SK-N-MC (cell line): Measurements from ENCODE around the gene ABCG1.

Source experiments
- DNase-seq: peaks from one replicate; pipeline ENCODE4 v3.0.0-alpha.2; 2011; ENCODE audit warnings: low read depth, low spot score
- H3K27ac ChIP-seq: fragments of 200-600 bp; sonication (generic); 2 replicates; pipeline ENCODE4 v1.5.1; 2016; ENCODE audit warnings: mixed run types
- H3K36me3 ChIP-seq: fragments of 200-600 bp; sonication (generic); 2 replicates; pipeline ENCODE4 v1.6.1; 2017; ENCODE audit warnings: antibody characterized with exemption, low read length, mixed read lengths; ENCODE audit not compliant: insufficient read depth
- H3K4me3 ChIP-seq: fragments of 200-600 bp; sonication (generic); 2 replicates; pipeline ENCODE4 v1.5.1; 2016
- H3K9ac ChIP-seq: fragments of 200-600 bp; sonication (generic); 2 replicates; pipeline ENCODE4 v1.8.0; 2017; ENCODE audit warnings: mixed run types, mixed read lengths; ENCODE audit not compliant: insufficient read length
- H3K9me3 ChIP-seq: fragments of 200-600 bp; sonication (generic); 2 replicates; pipeline ENCODE4 v1.6.1; 2017; ENCODE audit warnings: low read depth, mild to moderate bottlenecking, antibody characterized with exemption, low read length, moderate library complexity, mixed read lengths
- EZH2 ChIP-seq: fragments of 200-600 bp; sonication (generic); IDR thresholded peaks from one replicate; pipeline ENCODE4 v1.6.1; 2017; ENCODE audit warnings: antibody characterized with exemption
- FOXP2 ChIP-seq: optimal IDR thresholded peaks from 2 replicates; pipeline ENCODE3; 2011; ENCODE audit warnings: mild to moderate bottlenecking, moderate library complexity; ENCODE audit not compliant: insufficient read depth; ENCODE audit errors: extremely low read length, control extremely low read depth
- POLR2AphosphoS5 ChIP-seq: IDR thresholded peaks from 2 replicates; pipeline ENCODE4 v1.6.1; 2012; ENCODE audit warnings: mild to moderate bottlenecking, low read depth, low read length, borderline replicate concordance

Gene ABCG1

DNA sequence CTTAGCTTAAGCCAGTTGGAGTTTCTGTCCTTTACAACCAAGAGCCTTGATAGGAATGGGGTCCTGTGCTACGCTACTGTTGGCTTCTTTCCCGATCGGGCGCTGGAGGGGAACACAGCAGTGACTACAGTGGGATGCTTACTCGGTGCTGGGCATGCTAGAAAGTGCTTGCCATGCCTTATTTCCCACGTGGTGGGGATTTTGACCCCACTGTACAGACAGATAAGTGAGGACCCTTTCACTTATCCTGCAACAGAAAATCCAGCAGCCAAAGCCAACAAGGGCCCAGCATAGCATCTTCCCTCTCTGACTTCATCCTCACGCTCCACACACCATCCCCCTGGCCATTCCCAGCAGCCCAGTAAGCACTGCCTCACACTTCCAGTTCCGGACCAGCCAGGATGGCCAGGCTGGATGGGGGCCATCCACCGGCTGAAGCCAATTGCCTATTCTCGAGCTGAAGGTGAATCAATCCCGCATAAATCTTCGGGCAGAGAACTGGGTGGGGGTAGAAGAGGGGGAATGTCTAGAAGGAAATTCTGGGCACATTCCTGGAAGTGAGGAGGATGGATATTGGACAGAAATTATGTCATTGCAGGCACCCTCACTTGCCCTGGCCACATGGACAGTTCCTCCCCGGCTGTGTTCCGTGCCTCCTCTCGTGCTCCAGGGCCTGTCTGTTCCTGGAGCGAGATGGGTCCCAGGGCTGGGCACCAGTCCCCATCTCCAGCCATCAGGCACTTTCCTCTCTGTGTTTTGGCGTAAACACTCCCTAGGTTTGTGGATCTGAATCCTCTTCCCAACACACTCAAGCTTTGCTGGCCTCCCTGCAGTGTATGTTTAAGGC, 2.0 kb upstream of the ABCG1 start:
- no peak for DNase-seq
- Histone ChIP-seq H3K4me3 (no peak overlapping the region), H3K9ac (no peak overlapping the region), H3K9me3 (no peaks in the 10 kb centered on the region), H3K36me3 (no peaks in the 10 kb centered on the region), H3K27ac (no peak overlapping the region)
- TF ChIP-seq POLR2AphosphoS5 (no peak), EZH2 (no peak), FOXP2 (no peak)

DNA sequence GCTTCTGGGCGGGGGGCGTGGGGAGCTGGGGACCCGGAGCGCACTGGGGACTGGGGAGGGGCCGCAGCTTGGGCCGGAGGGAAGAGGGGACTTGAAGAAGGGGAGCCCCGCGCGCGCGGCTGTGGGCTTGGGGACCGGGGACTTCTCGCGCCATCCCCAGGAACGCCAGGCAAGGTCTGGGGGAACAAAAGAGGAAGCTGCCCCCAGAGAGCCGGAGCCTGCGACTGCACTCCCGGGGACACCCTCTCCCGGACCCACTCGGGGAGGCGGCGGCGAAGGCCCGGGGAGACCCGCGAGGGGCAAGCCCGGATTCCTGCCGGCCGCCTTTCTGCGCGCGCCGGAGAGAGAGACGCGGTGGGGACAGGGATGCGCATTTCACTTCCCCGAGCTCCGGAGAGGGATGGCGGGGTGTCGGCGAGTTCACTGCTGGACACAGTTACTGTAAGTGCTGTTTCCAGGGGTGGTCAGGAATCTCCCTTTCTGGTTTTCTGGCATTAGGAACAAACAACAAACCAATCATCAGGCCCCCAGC, 732 bp downstream of the ABCG1 start:
- no peak for DNase-seq
- TF ChIP-seq EZH2 (no peak), POLR2AphosphoS5 (no peak), FOXP2 (no peak)
- no peak overlapping the region for H3K27ac ChIP-seq
- no peaks in the 10 kb centered on the region for H3K36me3 ChIP-seq
- no peaks in the 10 kb centered on the region for H3K9me3 ChIP-seq
- H3K4me3 ChIP-seq: peak overlapping the region; percentile 71
- H3K9ac ChIP-seq: peak overlapping the region; percentile 42

DNA sequence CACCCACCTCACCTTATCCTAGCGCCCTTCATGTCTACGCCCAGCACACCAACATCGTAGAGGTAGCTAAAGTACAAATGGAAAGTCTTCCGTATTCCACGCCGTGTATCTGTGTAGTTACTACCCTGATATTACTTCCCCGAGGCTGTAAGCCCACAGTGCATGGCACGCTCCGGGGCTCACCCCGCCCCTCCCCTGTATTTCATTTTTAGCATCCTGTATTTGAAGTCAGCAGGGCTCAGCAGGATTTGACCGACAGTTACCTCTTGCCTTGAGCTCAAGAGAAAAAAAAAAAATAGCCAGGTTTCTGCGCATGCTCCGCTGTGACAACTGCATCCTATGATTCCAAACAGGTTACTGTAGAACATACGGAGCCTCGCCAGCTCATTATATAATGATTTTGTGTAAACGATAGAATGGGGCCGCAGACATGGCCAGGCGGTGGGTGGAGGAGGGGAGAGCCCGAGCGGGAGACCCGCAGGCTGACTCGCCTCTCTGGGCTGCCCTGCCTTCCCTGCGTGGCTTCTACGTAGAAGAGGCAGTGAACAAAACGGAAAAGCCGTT, 1.3 kb downstream of the ABCG1 start:
- Histone ChIP-seq H3K9me3 (no peaks in the 10 kb centered on the region), H3K4me3 (peak overlapping the region; percentile 71), H3K27ac (no peak overlapping the region), H3K9ac (no peak overlapping the region), H3K36me3 (no peaks in the 10 kb centered on the region)
- TF ChIP-seq EZH2 (no peak), POLR2AphosphoS5 (no peak), FOXP2 (no peak)
- peak; percentile 16 for DNase-seq

DNA sequence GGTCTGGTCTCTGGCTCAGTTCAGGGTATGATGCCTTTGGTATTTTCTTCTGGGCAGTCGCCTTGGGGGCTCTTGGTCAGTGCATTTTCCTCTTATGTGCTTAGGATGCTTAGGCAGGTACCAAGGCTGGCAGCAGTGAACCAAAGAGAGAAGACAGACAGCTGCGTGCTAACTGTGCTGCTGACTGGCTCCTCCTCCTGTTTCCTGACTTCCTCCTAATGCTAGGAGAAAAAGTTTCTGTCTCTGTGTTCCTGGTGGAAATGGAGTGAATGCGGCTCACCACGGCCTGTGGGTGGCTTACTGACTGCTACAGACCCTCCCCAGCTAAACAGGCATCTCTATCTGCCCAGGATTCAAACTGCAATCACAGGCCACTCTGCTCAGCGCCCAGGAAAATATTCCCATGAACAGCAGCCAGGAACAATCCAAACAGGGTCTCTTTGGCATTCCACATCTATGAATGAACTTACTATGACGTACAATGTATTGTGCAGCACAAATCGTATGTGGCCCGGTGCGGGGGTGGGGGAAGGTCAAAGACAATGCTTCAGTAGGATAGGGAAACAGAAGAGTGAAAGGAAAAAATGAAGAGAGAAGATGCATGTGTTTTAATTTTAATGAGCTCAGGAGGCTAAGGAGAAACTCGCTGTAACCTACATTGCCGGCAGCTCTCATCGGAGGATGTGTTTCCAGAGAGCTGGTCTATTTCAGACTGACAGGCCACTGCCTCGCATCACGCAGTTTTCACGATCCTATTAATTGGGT, 2.8 kb downstream of the ABCG1 start:
- Histone ChIP-seq H3K36me3 (no peaks in the 10 kb centered on the region), H3K9me3 (no peaks in the 10 kb centered on the region), H3K9ac (no peak overlapping the region), H3K4me3 (no peak overlapping the region), H3K27ac (no peak overlapping the region)
- no peak for DNase-seq
- TF ChIP-seq EZH2 (no peak), FOXP2 (no peak), POLR2AphosphoS5 (no peak)

DNA sequence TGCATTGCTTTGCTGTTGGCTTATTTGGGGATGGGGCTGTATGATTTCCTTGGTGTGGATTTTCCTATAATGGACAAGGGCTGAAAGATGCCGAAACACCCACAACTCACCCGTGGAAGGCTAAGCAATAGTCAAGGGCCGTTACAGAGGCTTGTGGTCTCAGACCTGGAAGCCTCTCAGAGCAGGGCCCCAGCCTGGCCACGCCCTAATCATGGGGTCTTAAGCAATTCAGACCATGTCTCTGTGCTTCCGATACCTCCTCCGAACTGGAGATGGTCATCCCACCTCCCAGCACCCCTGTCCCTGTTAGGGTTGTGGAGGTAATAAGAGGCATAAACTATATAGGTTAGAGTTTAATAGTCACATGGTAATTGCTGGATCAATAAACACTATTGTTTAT, 3.4 kb downstream of the ABCG1 start:
- no peaks in the 10 kb centered on the region for H3K9me3 ChIP-seq
- no peak overlapping the region for H3K9ac ChIP-seq
- H3K36me3 ChIP-seq: no peaks in the 10 kb centered on the region
- no peak for DNase-seq
- no peak overlapping the region for H3K27ac ChIP-seq
- no peak overlapping the region for H3K4me3 ChIP-seq
- TF ChIP-seq FOXP2 (no peak), EZH2 (no peak), POLR2AphosphoS5 (no peak)

DNA sequence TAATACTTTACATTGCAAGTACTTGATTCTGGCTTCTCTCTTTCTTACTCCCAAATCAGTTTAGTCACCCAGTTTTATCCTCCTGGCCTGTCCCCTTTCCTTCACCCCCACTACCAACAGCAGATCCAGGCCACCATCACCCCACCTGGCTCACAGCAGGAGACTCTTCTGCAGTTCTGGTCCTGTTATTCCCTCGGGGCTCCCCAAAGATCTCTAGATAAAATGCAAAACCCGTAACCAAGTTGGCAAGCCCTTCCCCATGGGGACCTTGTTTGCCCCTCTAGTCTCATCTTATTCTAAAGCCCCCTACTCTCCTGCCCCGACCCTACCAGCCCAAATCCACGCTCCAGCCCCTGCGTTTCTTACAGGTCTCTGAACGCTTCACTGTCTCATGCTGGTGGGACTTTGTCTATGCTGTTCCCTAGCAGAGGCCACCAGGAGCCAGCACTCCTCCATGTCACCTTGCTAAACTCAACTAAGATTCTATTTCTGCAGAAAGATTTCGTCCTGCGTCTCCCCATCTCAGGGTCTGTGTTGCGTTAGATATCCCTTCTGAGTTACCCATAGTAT, 4.0 kb downstream of the ABCG1 start:
- H3K27ac ChIP-seq: no peak overlapping the region
- H3K9ac ChIP-seq: no peak overlapping the region
- TF ChIP-seq POLR2AphosphoS5 (no peak), EZH2 (no peak), FOXP2 (no peak)
- no peaks in the 10 kb centered on the region for H3K36me3 ChIP-seq
- DNase-seq: no peak
- no peak overlapping the region for H3K4me3 ChIP-seq
- no peaks in the 10 kb centered on the region for H3K9me3 ChIP-seq

DNA sequence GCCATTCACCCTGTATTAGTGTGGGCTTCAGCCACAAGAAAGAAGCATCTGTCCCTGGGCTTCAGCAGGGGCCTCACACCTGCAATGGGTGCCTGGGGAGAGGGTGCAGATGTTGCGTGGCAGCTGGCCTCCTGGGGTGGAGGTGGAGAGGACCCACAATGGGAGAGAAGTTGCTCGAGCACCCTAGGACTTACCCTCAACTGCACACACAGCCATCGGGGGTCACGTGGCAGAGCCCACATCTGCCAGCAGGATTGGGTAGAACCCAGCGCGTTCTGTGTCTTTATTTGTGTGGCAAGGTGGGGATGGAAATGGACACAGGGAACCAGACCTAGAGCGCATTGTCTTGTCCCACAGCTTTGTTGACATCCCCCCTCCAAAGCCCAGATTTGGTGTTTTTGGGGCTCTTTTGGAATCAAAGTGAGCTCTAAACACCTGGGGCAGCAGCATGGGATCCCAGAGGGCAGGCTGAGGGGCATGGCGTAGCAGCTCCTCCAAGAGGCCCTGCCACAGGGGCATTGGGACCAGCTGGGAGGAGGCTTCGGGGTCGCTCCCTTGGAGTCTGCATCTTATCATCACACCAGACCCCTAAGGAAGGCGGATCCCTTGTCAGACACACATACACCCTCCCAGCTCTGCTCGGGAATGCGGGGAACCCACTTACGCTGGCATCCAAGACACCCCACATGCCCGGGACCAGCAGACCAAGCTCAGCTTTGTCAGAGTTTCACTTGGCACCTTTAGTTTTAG, 5.1 kb downstream of the ABCG1 start:
- H3K4me3 ChIP-seq: no peak overlapping the region
- no peak overlapping the region for H3K9ac ChIP-seq
- no peak for DNase-seq
- H3K36me3 ChIP-seq: no peaks in the 10 kb centered on the region
- H3K9me3 ChIP-seq: no peaks in the 10 kb centered on the region
- H3K27ac ChIP-seq: no peak overlapping the region
- TF ChIP-seq POLR2AphosphoS5 (no peak), EZH2 (no peak), FOXP2 (no peak)

DNA sequence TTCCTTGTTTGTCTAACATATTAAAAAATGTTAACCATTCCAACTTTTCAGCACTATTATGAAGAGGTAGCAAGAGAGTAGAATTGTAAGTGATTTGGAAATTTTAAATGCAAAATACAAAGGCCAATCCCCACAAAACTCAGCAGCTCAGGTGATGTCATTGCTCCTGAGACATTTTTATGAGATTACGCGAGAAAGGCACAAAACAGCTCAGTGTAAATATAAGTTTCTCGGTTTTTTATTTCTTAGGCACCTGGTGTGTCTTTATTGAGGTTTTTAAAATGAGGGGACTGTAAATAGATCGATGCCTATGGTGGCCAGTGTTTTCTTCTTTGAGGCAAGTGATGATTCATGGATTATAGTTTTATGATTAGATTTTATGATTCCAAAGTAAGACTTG, 6.1 kb downstream of the ABCG1 start:
- H3K36me3 ChIP-seq: no peaks in the 10 kb centered on the region
- no peak overlapping the region for H3K9ac ChIP-seq
- TF ChIP-seq EZH2 (no peak), FOXP2 (no peak), POLR2AphosphoS5 (no peak)
- no peak overlapping the region for H3K27ac ChIP-seq
- H3K4me3 ChIP-seq: no peak overlapping the region
- H3K9me3 ChIP-seq: no peaks in the 10 kb centered on the region
- no peak for DNase-seq
